Activated naive CD4-positive, alpha-beta T cell treated with anti-CD3 and anti-CD28 coated beads for 36 hours (primary cell): Measurements from ENCODE around the gene KCNH2. TPM values are rescaled to one million over a fixed set of nuclear protein-coding genes. Genes with fewer than 3 reads are reported as not detected.

ENCODE experiments used
- CTCF ChIA-PET: fragments of 350-600 bp; sonication (Branson Sonifier 250); formaldehyde crosslinking; loops from one replicate; lab custom pipeline; 2021; ENCODE audit warnings: antibody characterized with exemption; lab: Charles Lee
- DNase-seq: peaks from one replicate; pipeline ENCODE4 v3.0.0-alpha.2; 2020
- H3K27ac Mint-ChIP-seq: one replicate; pipeline ENCODE4 v1.8.0; 2021; ENCODE audit warnings: mild to moderate bottlenecking, mixed read lengths
- H3K27me3 Mint-ChIP-seq: one replicate; pipeline ENCODE4 v1.8.0; 2021; ENCODE audit warnings: low read depth, mixed read lengths
- H3K36me3 Mint-ChIP-seq: one replicate; pipeline ENCODE4 v1.8.0; 2021; ENCODE audit warnings: low read depth, mixed read lengths
- H3K4me1 Mint-ChIP-seq: one replicate; pipeline ENCODE4 v1.8.0; 2021; ENCODE audit warnings: low read depth, mixed read lengths
- H3K4me3 Mint-ChIP-seq: one replicate; pipeline ENCODE4 v1.8.0; 2021; ENCODE audit warnings: mild to moderate bottlenecking, moderate library complexity, mixed read lengths
- H3K9me3 Mint-ChIP-seq: one replicate; pipeline ENCODE4 v1.8.0; 2021; ENCODE audit warnings: mixed read lengths
- intact Hi-C: fragments of 100-400 bp; cut with micrococcal nuclease; formaldehyde crosslinking; loops from one replicate; pipeline ENCODE4 v1.15.1; 2023
- total RNA-seq, 2 experiments: library from RNA; stranded (reverse); gene quantifications; one replicate each; pipeline ENCODE4 v1.2.3, GENCODE V29; 2021

The KCNH2 gene
- total RNA-seq, 2 experiments from 2014 or later: 0.17 to 0.19 TPM

GRCh38 chr7:150969475-150969874 lies 8.6 kb downstream of the KCNH2 start:
- H3K9me3 Mint-ChIP-seq: no peaks in the 10 kb centered on the region
- no peaks in the 10 kb centered on the region for H3K36me3 Mint-ChIP-seq
- no peaks in the 10 kb centered on the region for H3K27me3 Mint-ChIP-seq
- CTCF ChIA-PET: interaction anchor here (1.0 to 2.0 kb wide), 3 partner anchors 9 to 16 kb away, joined by 5 to 7 read pairs (median 6); no protein-coding TSS in a partner anchor
- H3K4me3 Mint-ChIP-seq: no peak overlapping the region
- intact Hi-C loops: no loop called here
- peaks cover 8% of the 10 kb centered on the region for H3K4me1 Mint-ChIP-seq
- H3K27ac Mint-ChIP-seq: no peak overlapping the region
- DNase-seq: no peak

GRCh38 chr7:150968734-150969372 lies 9.3 kb downstream of the KCNH2 start:
- H3K4me3 Mint-ChIP-seq: no peak overlapping the region
- DNase-seq: no peak
- no peaks in the 10 kb centered on the region for H3K9me3 Mint-ChIP-seq

GRCh38 chr7:150968056-150968733 lies 9.9 kb downstream of the KCNH2 start:
- intact Hi-C loops: no loop called here
- no peak for DNase-seq
- Mint-ChIP-seq H3K4me1 (peaks cover 4% of the 10 kb centered on the region), H3K4me3 (no peak overlapping the region), H3K9me3 (no peaks in the 10 kb centered on the region), H3K27me3 (no peaks in the 10 kb centered on the region), H3K36me3 (no peaks in the 10 kb centered on the region), H3K27ac (no peak overlapping the region)
- CTCF ChIA-PET: interaction anchor here (1.6 kb wide), 1 partner anchor 17 kb away, joined by 7 read pairs; no protein-coding TSS in a partner anchor

More at GRCh38 chr7:150968734-150969372, 9.3 kb downstream of the KCNH2 start:
- Mint-ChIP-seq H3K36me3 (no peaks in the 10 kb centered on the region), H3K27ac (no peak overlapping the region), H3K4me1 (peaks cover 4% of the 10 kb centered on the region), H3K27me3 (no peaks in the 10 kb centered on the region)
- CTCF ChIA-PET: interaction anchor here (1.0 to 2.0 kb wide), 3 partner anchors 9 to 17 kb away, joined by 5 to 7 read pairs (median 6); no protein-coding TSS in a partner anchor
- intact Hi-C loops: no loop called here

GRCh38 chr7:150967349-150967748 lies 10.8 kb downstream of the KCNH2 start:
- DNase-seq: no peak
- CTCF ChIA-PET: interaction anchor here (1.0 kb wide), 2 partner anchors 10 to 13 kb away, joined by 3 to 4 read pairs; no protein-coding TSS in a partner anchor

GRCh38 chr7:150966002-150966401 lies 12.1 kb downstream of the KCNH2 start:
- Mint-ChIP-seq H3K9me3 (no peaks in the 10 kb centered on the region), H3K4me1 (peaks cover 7% of the 10 kb centered on the region), H3K27me3 (no peaks in the 10 kb centered on the region), H3K4me3 (no peak overlapping the region), H3K36me3 (no peaks in the 10 kb centered on the region), H3K27ac (no peak overlapping the region)
- intact Hi-C loops: no loop called here
- CTCF ChIA-PET: interaction anchor here (1.4 to 2.5 kb wide), 3 partner anchors 23 to 145 kb away, joined by 4 to 8 read pairs (median 7); no protein-coding TSS in a partner anchor
- DNase-seq: no peak

More at GRCh38 chr7:150967349-150967748, 10.8 kb downstream of the KCNH2 start:
- H3K4me1 Mint-ChIP-seq: peaks cover 7% of the 10 kb centered on the region
- H3K36me3 Mint-ChIP-seq: no peaks in the 10 kb centered on the region
- H3K4me3 Mint-ChIP-seq: no peak overlapping the region
- H3K27ac Mint-ChIP-seq: no peak overlapping the region
- intact Hi-C loops: no loop called here
- H3K27me3 Mint-ChIP-seq: no peaks in the 10 kb centered on the region
- no peaks in the 10 kb centered on the region for H3K9me3 Mint-ChIP-seq

GRCh38 chr7:150965273-150965830 lies 12.8 kb downstream of the KCNH2 start:
- Mint-ChIP-seq H3K27me3 (peaks cover under 1% of the 10 kb centered on the region), H3K4me1 (peaks cover 7% of the 10 kb centered on the region), H3K9me3 (no peaks in the 10 kb centered on the region), H3K4me3 (no peak overlapping the region), H3K27ac (no peak overlapping the region), H3K36me3 (no peaks in the 10 kb centered on the region)
- CTCF ChIA-PET: interaction anchor here (0.6 to 2.5 kb wide), 7 partner anchors 19 to 207 kb away, joined by 3 to 8 read pairs (median 4); no protein-coding TSS in a partner anchor
- intact Hi-C loops: no loop called here
- DNase-seq: no peak

- CTCF ChIA-PET: interaction anchor here (0.6 to 2.5 kb wide), 8 partner anchors 9 to 207 kb away, joined by 3 to 8 read pairs (median 4); no protein-coding TSS in a partner anchor
- no peak for DNase-seq
- no peaks in the 10 kb centered on the region for H3K36me3 Mint-ChIP-seq
- intact Hi-C loops: no loop called here
- peaks cover 6% of the 10 kb centered on the region for H3K27me3 Mint-ChIP-seq
- H3K27ac Mint-ChIP-seq: no peak overlapping the region
- no peaks in the 10 kb centered on the region for H3K9me3 Mint-ChIP-seq
- no peak overlapping the region for H3K4me3 Mint-ChIP-seq
- peaks cover 12% of the 10 kb centered on the region for H3K4me1 Mint-ChIP-seq
Measured at GRCh38 chr7:150964593-150965111, 13.5 kb downstream of the KCNH2 start.

GRCh38 chr7:150963707-150964559 lies 14.2 kb downstream of the KCNH2 start:
- H3K36me3 Mint-ChIP-seq: no peaks in the 10 kb centered on the region
- H3K4me3 Mint-ChIP-seq: no peak overlapping the region
- intact Hi-C loops: loop anchor here (1.0 to 2.0 kb wide), 4 partner anchors 22 to 147 kb away; no protein-coding TSS in a partner anchor
- H3K9me3 Mint-ChIP-seq: no peaks in the 10 kb centered on the region
- no peak for DNase-seq
- CTCF ChIA-PET: interaction anchor here (0.5 to 5.7 kb wide), 22 partner anchors 10 to 242 kb away, joined by 3 to 74 read pairs (median 8); partner anchors contain the start of gene NOS3
- no peak overlapping the region for H3K27ac Mint-ChIP-seq
- peaks cover 14% of the 10 kb centered on the region for H3K4me1 Mint-ChIP-seq
- peaks cover 10% of the 10 kb centered on the region for H3K27me3 Mint-ChIP-seq

- H3K36me3 Mint-ChIP-seq: no peaks in the 10 kb centered on the region
- H3K9me3 Mint-ChIP-seq: no peaks in the 10 kb centered on the region
- peak; percentile 68 for DNase-seq
- intact Hi-C loops: loop anchor here (1.0 to 2.0 kb wide), 4 partner anchors 24 to 149 kb away; no protein-coding TSS in a partner anchor
- H3K27ac Mint-ChIP-seq: no peak overlapping the region
- CTCF ChIA-PET: interaction anchor here (0.5 to 5.7 kb wide), 36 partner anchors 9 to 760 kb away, joined by 3 to 74 read pairs (median 4); partner anchors contain the start of gene NOS3
- H3K4me1 Mint-ChIP-seq: peaks cover 14% of the 10 kb centered on the region
- H3K27me3 Mint-ChIP-seq: peaks cover 16% of the 10 kb centered on the region
- no peak overlapping the region for H3K4me3 Mint-ChIP-seq
Measured at GRCh38 chr7:150962553-150963399, 15.3 kb downstream of the KCNH2 start.

GRCh38 chr7:150962290-150962552 lies 15.9 kb downstream of the KCNH2 start:
- H3K27me3 Mint-ChIP-seq: peaks cover 19% of the 10 kb centered on the region
- intact Hi-C loops: loop anchor here (2.0 kb wide), 2 partner anchors 55 to 63 kb away; no protein-coding TSS in a partner anchor

More at GRCh38 chr7:150962290-150962552, 15.9 kb downstream of the KCNH2 start:
- Mint-ChIP-seq H3K4me1 (peaks cover 17% of the 10 kb centered on the region), H3K27ac (no peak overlapping the region), H3K9me3 (no peaks in the 10 kb centered on the region), H3K4me3 (no peak overlapping the region), H3K36me3 (no peaks in the 10 kb centered on the region)
- DNase-seq: no peak
- CTCF ChIA-PET: interaction anchor here (0.6 to 5.7 kb wide), 25 partner anchors 12 to 661 kb away, joined by 3 to 74 read pairs (median 5); partner anchors contain the start of gene NOS3
